MG63 (cell line): Measurements from ENCODE around the gene RAD9A. TPM values are rescaled to one million over a fixed set of nuclear protein-coding genes. Genes with fewer than 3 reads are reported as not detected.

Experiments used
- DNase-seq: peaks from one replicate; pipeline ENCODE4 v3.0.0-alpha.2; 2020
- H3K27me3 ChIP-seq: fragments of 250-450 bp; sonication (Bioruptor Pico); 2 replicates; pipeline ENCODE4 v1.5.1; 2020; ENCODE audit warnings: mild to moderate bottlenecking, moderate library complexity
- H3K36me3 ChIP-seq: fragments of 250-450 bp; sonication (Bioruptor Pico); 2 replicates; pipeline ENCODE4 v1.5.1; 2020; ENCODE audit warnings: mild to moderate bottlenecking, moderate library complexity
- H3K4me3 ChIP-seq: fragments of 250-450 bp; sonication (Bioruptor Pico); 2 replicates; pipeline ENCODE4 v1.5.1; 2020; ENCODE audit warnings: mild to moderate bottlenecking, moderate library complexity
- H3K9me3 ChIP-seq: fragments of 250-450 bp; sonication (Bioruptor Pico); 2 replicates; pipeline ENCODE4 v1.5.1; 2020; ENCODE audit warnings: mild to moderate bottlenecking, moderate library complexity
- total RNA-seq: library from RNA; depleted of rRNA; stranded (reverse); fragments of >200 nt; shearing (Covaris generic); gene quantifications from 2 replicates; pipeline ENCODE4 v1.2.3, GENCODE V29; 2014; ENCODE audit warnings: low replicate concordance

RAD9A gene
- total RNA-seq, 1 experiment from 2014 or later, result 17.6 TPM

GRCh38 chr11:67370351-67371076 lies 21.3 kb upstream of the RAD9A start:
- Histone ChIP-seq H3K27me3 (no peaks in the 10 kb centered on the region), H3K36me3 (peaks cover 27% of the 10 kb centered on the region), H3K9me3 (no peaks in the 10 kb centered on the region), H3K4me3 (no peak overlapping the region)
- peak; percentile 84 for DNase-seq

- peak; percentile 52 for DNase-seq
- no peaks in the 10 kb centered on the region for H3K27me3 ChIP-seq
- H3K9me3 ChIP-seq, result no peaks in the 10 kb centered on the region
- peaks cover 20% of the 10 kb centered on the region for H3K36me3 ChIP-seq
- H3K4me3 ChIP-seq, result peak overlapping the region; percentile 63
Measured at GRCh38 chr11:67371189-67371910, 20.4 kb upstream of the RAD9A start.

DNA sequence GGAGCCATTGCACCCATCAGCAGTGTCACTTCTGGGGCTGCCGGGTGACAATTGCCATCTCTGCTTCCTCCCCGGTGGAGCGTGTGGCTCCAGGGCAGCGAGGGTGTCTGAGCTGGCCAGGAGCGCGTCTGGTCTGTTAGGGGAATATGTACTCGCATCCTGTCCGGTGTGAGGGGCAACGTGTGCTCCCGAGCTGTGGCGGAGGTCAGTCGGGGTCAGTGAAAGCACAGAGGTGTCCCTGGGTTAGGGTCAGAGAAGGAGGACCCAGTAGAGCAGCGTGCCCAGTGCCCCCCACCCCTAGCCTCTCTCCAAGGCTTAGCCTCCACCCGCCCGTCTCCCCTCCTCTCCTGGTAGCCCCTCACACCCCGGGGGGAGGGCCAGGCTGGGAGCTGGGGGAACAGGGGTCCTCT lies 19.9 kb upstream of the RAD9A start:
- H3K9me3 ChIP-seq, result no peaks in the 10 kb centered on the region
- peak overlapping the region; percentile 63 for H3K4me3 ChIP-seq
- H3K27me3 ChIP-seq, result no peaks in the 10 kb centered on the region
- peaks cover 19% of the 10 kb centered on the region for H3K36me3 ChIP-seq
- no peak for DNase-seq

GRCh38 chr11:67372321-67372992 lies 19.3 kb upstream of the RAD9A start:
- Histone ChIP-seq H3K27me3 (no peaks in the 10 kb centered on the region), H3K9me3 (no peaks in the 10 kb centered on the region), H3K4me3 (peak overlapping the region; percentile 63), H3K36me3 (peaks cover 19% of the 10 kb centered on the region)
- peak; percentile 64 for DNase-seq

DNA sequence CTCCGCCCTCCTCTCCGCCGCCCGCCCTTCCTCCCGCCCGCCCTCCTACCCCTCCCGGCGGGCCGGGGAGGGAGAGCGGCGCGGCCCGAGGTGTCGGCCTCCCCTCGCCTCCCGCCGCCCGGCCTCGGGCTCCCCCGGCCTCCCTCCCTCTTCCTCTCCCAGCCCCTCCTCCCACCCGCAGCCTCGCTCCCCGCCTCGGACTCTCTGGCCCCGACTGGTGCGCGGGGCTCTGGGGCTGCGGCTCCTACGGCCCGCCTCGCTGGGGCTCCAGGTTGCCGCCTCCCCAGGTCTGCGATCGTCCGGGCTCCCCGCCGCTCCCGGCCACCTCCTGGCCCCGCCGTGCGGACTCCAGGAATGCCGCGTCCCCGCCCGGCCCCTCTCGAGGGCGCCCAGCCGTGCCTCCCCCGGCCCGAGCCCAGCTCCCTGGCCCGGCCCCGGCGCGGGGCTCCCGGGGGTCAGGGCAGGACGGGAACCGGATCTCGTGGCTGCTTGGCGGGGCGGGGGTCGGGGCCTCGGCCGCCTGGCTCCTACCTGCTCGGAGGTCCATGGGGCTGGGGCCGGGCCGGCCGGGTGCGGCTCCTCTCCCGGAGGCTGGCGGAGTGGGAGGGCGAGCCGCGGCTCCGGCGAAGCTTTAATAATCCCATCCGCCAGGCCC lies 18.7 kb upstream of the RAD9A start, which contains the start of gene CLCF1:
CLCF1 (minus strand) TSS at position 606 of the 655 bp plus-strand sequence; CDS start at position 547, 59 bp downstream.
- peaks cover 16% of the 10 kb centered on the region for H3K36me3 ChIP-seq
- no peaks in the 10 kb centered on the region for H3K27me3 ChIP-seq
- peak; percentile 58 for DNase-seq
- H3K9me3 ChIP-seq, result no peaks in the 10 kb centered on the region
- H3K4me3 ChIP-seq, result peak within 1 kb of the TSS; percentile 63

- H3K4me3 ChIP-seq, result peak overlapping the region; percentile 63
- DNase-seq, result peak; percentile 99
- no peaks in the 10 kb centered on the region for H3K9me3 ChIP-seq
Measured at GRCh38 chr11:67373648-67374570, 17.9 kb upstream of the RAD9A start.

GRCh38 chr11:67374571-67375281 lies 17.1 kb upstream of the RAD9A start:
- peak; percentile 85 for DNase-seq
- Histone ChIP-seq H3K36me3 (peaks cover 7% of the 10 kb centered on the region), H3K9me3 (no peaks in the 10 kb centered on the region), H3K4me3 (peak overlapping the region; percentile 63), H3K27me3 (no peaks in the 10 kb centered on the region)

More at GRCh38 chr11:67373648-67374570, 17.9 kb upstream of the RAD9A start:
- no peaks in the 10 kb centered on the region for H3K27me3 ChIP-seq
- H3K36me3 ChIP-seq, result peaks cover 14% of the 10 kb centered on the region

- Histone ChIP-seq H3K36me3 (peaks cover 7% of the 10 kb centered on the region), H3K9me3 (no peaks in the 10 kb centered on the region), H3K27me3 (no peaks in the 10 kb centered on the region), H3K4me3 (no peak overlapping the region)
- peak; percentile 58 for DNase-seq
Measured at GRCh38 chr11:67375320-67376055, 16.3 kb upstream of the RAD9A start.

GRCh38 chr11:67376063-67376820 lies 15.5 kb upstream of the RAD9A start:
- H3K9me3 ChIP-seq, result no peaks in the 10 kb centered on the region
- DNase-seq, result no peak
- peaks cover 7% of the 10 kb centered on the region for H3K36me3 ChIP-seq
- H3K27me3 ChIP-seq, result no peaks in the 10 kb centered on the region
- H3K4me3 ChIP-seq, result no peak overlapping the region

DNA sequence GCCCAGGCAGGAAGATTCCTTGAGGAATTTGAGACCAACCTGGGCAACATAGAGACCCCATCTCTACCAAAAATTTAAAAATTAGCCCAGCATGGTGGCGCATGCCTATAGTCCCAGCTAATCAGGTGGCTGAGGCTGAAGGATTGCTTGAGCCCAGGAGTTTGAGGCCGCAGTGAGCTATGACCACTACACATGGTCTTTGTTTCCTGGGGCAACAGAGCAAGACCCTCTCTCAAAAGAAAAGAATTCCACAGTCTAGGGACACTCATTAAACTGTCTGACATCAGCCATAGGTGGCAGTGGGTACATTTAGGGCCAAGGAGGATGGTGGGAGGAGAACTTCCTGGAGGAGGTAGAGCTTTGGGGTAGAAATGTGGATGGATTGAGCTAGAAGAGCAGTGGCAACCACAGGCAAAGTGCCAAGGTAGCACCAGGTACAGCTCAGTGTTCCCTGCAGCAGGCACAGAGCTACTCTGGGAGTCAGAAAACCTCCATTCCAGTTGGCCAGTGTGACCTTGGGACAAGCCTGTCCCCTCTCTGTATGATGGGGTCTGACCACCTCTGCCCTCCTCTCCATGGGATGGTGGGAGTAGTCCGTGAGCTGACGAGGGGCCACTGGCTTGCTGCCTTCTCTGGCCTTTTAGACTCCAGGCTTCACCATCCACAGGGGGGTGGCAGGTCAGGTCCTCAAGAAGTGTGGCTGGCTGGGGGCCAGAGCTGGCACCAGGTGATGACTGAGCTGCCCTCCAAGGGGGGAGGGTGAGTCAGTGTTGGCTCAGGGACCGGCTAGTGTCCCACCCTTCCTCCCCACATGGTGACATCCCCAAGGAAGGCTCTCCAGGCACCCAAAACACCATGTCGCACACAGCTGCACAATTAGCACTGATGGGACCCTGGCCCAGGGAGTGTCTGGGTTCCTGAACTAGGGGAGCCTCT lies 14.6 kb upstream of the RAD9A start:
- Histone ChIP-seq H3K27me3 (no peaks in the 10 kb centered on the region), H3K4me3 (no peak overlapping the region), H3K36me3 (no peaks in the 10 kb centered on the region), H3K9me3 (no peaks in the 10 kb centered on the region)
- no peak for DNase-seq

DNA sequence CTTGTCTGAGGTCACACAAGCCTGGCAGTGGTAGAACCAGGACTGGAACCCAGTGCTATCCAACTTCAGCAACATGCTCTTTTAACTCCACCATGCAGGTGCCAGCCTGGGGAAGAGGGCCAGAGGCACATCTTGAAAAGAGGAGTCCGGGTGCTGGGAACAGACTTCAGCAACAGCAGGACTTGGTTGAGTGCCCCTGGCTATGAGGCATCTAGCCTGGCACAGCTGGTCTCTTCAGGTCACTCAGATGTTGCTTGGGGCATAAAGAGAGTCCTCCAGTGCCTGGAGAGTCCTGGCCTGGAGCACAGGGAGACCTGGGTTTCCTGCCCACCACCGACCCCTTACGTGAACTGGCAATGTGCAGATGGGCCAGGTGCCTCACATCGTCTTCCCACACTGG lies 13.2 kb upstream of the RAD9A start:
- H3K4me3 ChIP-seq, result no peak overlapping the region
- DNase-seq, result no peak
- H3K27me3 ChIP-seq, result no peaks in the 10 kb centered on the region
- no peaks in the 10 kb centered on the region for H3K9me3 ChIP-seq
- H3K36me3 ChIP-seq, result no peaks in the 10 kb centered on the region

DNA sequence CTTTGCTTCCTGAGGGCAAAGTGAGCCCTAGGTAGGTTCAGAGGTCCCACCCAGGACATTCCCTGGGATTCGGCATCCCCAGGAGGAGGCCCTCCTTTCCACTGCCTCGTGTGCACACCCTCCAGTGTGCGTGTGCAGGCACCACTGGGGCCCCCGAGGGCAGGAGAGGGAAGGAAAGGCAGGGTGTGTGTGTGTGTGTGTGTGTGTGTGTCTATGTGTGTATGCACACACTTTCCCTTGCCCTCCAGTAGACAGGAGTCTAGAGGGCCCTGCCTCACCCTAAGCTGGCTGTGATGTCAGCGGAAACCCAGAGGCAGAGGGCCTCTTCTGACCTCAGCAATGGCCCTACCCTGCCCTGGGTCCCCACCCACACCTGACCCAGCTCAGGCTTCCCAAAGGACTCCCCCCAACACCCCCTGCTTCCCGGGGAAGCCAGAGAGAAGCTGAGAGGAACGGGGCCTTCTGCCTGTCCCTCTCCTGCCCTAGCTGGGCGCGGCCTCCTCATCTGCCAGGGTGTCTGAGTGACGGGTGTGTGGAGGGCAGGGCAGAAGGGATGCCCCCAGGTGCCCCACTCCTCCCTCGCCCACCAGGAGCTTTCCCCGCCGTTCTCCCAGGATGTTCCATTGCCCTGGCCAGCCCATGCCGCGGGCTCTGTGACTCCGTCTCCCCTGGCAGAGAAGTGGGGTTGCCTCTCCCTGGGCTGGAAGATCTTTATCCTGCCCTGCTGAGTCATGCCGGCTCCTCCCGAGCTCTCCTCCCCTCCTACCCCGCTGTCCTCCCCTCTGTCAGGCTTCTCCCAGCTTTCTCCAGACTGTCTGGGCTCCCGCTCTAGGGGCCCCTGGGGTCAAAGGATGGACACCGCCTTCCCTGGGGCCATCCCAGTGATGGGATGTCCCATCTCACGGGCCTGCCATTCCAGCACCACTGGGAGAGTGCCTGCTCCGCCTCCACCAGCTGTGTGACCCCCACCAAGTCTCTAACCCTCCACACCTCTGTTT lies 12.4 kb upstream of the RAD9A start:
- no peak overlapping the region for H3K4me3 ChIP-seq
- no peaks in the 10 kb centered on the region for H3K9me3 ChIP-seq
- H3K36me3 ChIP-seq, result no peaks in the 10 kb centered on the region
- peak; percentile 74 for DNase-seq
- no peaks in the 10 kb centered on the region for H3K27me3 ChIP-seq
